Osteoblast (primary cell): ENCODE measurements around the gene MCC. TPM values are rescaled to one million over a fixed set of nuclear protein-coding genes. Genes with fewer than 3 reads are reported as not detected.

Experiments
- DNase-seq: peaks from one replicate; pipeline ENCODE4 v3.0.0; 2011; ENCODE audit warnings: low spot score, mixed read lengths; ENCODE audit not compliant: insufficient read length; ENCODE audit errors: missing footprints
- H2AFZ ChIP-seq: 2 replicates; pipeline ENCODE4 v1.6.0; 2011; ENCODE audit warnings: mild to moderate bottlenecking, low read length
- H3K27ac ChIP-seq: 2 replicates; pipeline ENCODE4 v1.5.1; 2011; ENCODE audit warnings: mild to moderate bottlenecking, low read depth, low read length, moderate library complexity
- H3K27me3 ChIP-seq: 2 replicates; pipeline ENCODE4 v1.6.0; 2012; ENCODE audit warnings: mild to moderate bottlenecking, control low read depth, inconsistent platforms, low read length, moderate library complexity; ENCODE audit not compliant: insufficient read depth
- H3K36me3 ChIP-seq: 2 replicates; pipeline ENCODE4 v1.5.1; 2011; ENCODE audit warnings: mild to moderate bottlenecking, low read length, control low read depth, moderate library complexity; ENCODE audit not compliant: insufficient read depth
- H3K4me1 ChIP-seq: 2 replicates; pipeline ENCODE4 v1.5.1; 2011; ENCODE audit warnings: mild to moderate bottlenecking, low read length, control low read depth, moderate library complexity; ENCODE audit not compliant: insufficient read depth
- H3K4me2 ChIP-seq: 2 replicates; pipeline ENCODE4 v1.6.0; 2011; ENCODE audit warnings: mild to moderate bottlenecking, low read length; ENCODE audit not compliant: insufficient read depth
- H3K4me3 ChIP-seq: fragments of 200-600 bp; sonication (generic); 3 replicates; pipeline ENCODE4 v1.5.1; 2012; ENCODE audit warnings: mild to moderate bottlenecking, low read length, inconsistent platforms; ENCODE audit not compliant: insufficient read depth
- H3K79me2 ChIP-seq: 2 replicates; pipeline ENCODE4 v1.6.0; 2012; ENCODE audit warnings: mild to moderate bottlenecking, low read length, control low read depth, inconsistent platforms; ENCODE audit not compliant: insufficient read depth
- H3K9me3 ChIP-seq: 2 replicates; pipeline ENCODE4 v1.5.1; 2011; ENCODE audit warnings: low read depth, low read length, control low read depth
- H4K20me1 ChIP-seq: 2 replicates; pipeline ENCODE4 v1.6.0; 2012; ENCODE audit warnings: mild to moderate bottlenecking, low read length, control low read depth; ENCODE audit not compliant: insufficient read depth
- CTCF ChIP-seq: IDR thresholded peaks from 2 replicates; pipeline ENCODE4 v1.5.1; 2011; ENCODE audit warnings: mild to moderate bottlenecking, low read depth, low read length, moderate library complexity; ENCODE audit errors: extremely low read depth
- total RNA-seq: library from RNA; depleted of rRNA; stranded (reverse); fragments of >200 nt; gene quantifications from 2 replicates; pipeline ENCODE4 v1.2.3, GENCODE V29; 2012

MCC gene
- total RNA-seq, 1 donor: 45.6 TPM

GRCh38 chr5:113276001-113276400, 212.3 kb downstream of the MCC start:
- H3K4me3 ChIP-seq: no peak overlapping the region
- H3K4me1 ChIP-seq: peaks cover 11% of the 10 kb centered on the region
- TF ChIP-seq CTCF: no peak
- H2AFZ ChIP-seq: no peak overlapping the region
- H3K4me2 ChIP-seq: no peak overlapping the region
- no peak overlapping the region for H3K27ac ChIP-seq
- no peaks in the 10 kb centered on the region for H3K27me3 ChIP-seq
- DNase-seq: no peak
- no peaks in the 10 kb centered on the region for H3K9me3 ChIP-seq
- no peaks in the 10 kb centered on the region for H4K20me1 ChIP-seq
- H3K79me2 ChIP-seq: no peaks in the 10 kb centered on the region
- H3K36me3 ChIP-seq: no peaks in the 10 kb centered on the region

DNA sequence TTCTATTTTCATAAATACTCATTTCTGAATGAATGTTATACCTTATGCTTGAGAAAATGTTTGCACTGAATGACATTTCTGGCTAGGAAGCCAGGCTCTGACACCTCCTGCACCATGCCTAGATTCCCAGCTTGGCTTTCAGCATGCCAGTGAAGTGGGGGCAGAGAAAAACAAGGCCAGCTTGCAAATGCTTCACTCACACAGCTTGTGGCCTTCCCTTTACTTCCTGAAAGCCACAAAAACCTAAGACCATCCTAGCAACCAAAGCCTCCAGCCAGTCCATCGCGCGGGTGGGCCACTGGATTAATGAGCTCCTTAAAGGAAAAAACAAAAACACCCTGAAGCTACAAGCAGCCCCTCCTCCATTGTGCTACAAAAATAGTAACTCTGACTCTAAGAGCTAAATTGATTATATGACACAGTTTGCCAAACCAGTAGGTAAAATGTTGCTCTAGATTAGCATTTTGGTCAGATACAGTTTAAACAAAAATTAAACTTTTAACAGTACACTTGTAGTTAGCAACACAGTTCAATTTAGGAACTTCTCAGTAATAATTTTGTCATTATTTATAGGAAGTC, 213.3 kb downstream of the MCC start:
- H3K27ac ChIP-seq: no peak overlapping the region
- no peaks in the 10 kb centered on the region for H3K36me3 ChIP-seq
- no peak overlapping the region for H3K4me3 ChIP-seq
- H4K20me1 ChIP-seq: no peaks in the 10 kb centered on the region
- H3K9me3 ChIP-seq: no peaks in the 10 kb centered on the region
- no peak overlapping the region for H3K4me2 ChIP-seq
- H3K79me2 ChIP-seq: no peaks in the 10 kb centered on the region
- H2AFZ ChIP-seq: no peak overlapping the region
- H3K4me1 ChIP-seq: peaks cover 11% of the 10 kb centered on the region
- DNase-seq: peak; percentile 31
- no peak for TF ChIP-seq CTCF
- no peaks in the 10 kb centered on the region for H3K27me3 ChIP-seq

GRCh38 chr5:113273948-113274347, 214.3 kb downstream of the MCC start:
- H3K27me3 ChIP-seq: no peaks in the 10 kb centered on the region
- H3K4me2 ChIP-seq: no peak overlapping the region
- no peaks in the 10 kb centered on the region for H3K9me3 ChIP-seq
- no peaks in the 10 kb centered on the region for H4K20me1 ChIP-seq
- no peak overlapping the region for H3K27ac ChIP-seq
- no peak for TF ChIP-seq CTCF
- no peak overlapping the region for H2AFZ ChIP-seq
- no peak overlapping the region for H3K4me3 ChIP-seq
- H3K4me1 ChIP-seq: peaks cover 7% of the 10 kb centered on the region
- peak; percentile 32 for DNase-seq
- H3K36me3 ChIP-seq: no peaks in the 10 kb centered on the region
- H3K79me2 ChIP-seq: no peaks in the 10 kb centered on the region

GRCh38 chr5:113271745-113272454, 216.4 kb downstream of the MCC start:
- Histone ChIP-seq H3K4me3 (no peak overlapping the region), H3K36me3 (no peaks in the 10 kb centered on the region), H3K27ac (peak overlapping the region; percentile 25)

More at GRCh38 chr5:113271745-113272454, 216.4 kb downstream of the MCC start:
- Histone ChIP-seq H3K79me2 (no peaks in the 10 kb centered on the region), H3K9me3 (no peaks in the 10 kb centered on the region), H3K4me1 (peaks cover 7% of the 10 kb centered on the region), H3K27me3 (no peaks in the 10 kb centered on the region), H2AFZ (no peak overlapping the region), H4K20me1 (peaks cover 4% of the 10 kb centered on the region), H3K4me2 (no peak overlapping the region)
- peak; percentile 6 for DNase-seq
- TF ChIP-seq CTCF: no peak
